Fibroblast of lung (primary cell): ENCODE measurements around the gene SRGAP1. TPM values are rescaled to one million over a fixed set of nuclear protein-coding genes. Genes with fewer than 3 reads are reported as not detected.
A peak's percentile ranks its signal among the peaks of the same experiment; 100 is the strongest.

Experiments
- DNase-seq, 2 donors: peaks; one replicate each; pipeline versions ENCODE4 v3.0.0 to v3.0.0-alpha.2; 2010; ENCODE audit warnings: low read depth in 2 of 2
- H2AFZ ChIP-seq: 2 replicates; pipeline ENCODE4 v1.5.1; 2012; ENCODE audit warnings: low read length, control low read depth, inconsistent platforms
- H3K27ac ChIP-seq: 2 replicates; pipeline ENCODE4 v1.5.1; 2011; ENCODE audit warnings: low read length, control low read depth; ENCODE audit not compliant: insufficient read depth
- H3K27me3 ChIP-seq: 2 replicates; pipeline ENCODE4 v1.5.1; 2011; ENCODE audit warnings: mild to moderate bottlenecking, low read length; ENCODE audit not compliant: control insufficient read depth, insufficient read depth
- H3K36me3 ChIP-seq: 2 replicates; pipeline ENCODE4 v1.5.1; 2011; ENCODE audit warnings: low read length; ENCODE audit not compliant: control insufficient read depth, insufficient read depth
- H3K4me1 ChIP-seq: 2 replicates; pipeline ENCODE4 v1.5.1; 2011; ENCODE audit warnings: low read length; ENCODE audit not compliant: control insufficient read depth, insufficient read depth; ENCODE audit errors: extremely low read depth
- H3K4me2 ChIP-seq: 2 replicates; pipeline ENCODE4 v1.5.1; 2011; ENCODE audit warnings: low read length, control low read depth; ENCODE audit not compliant: insufficient read depth; ENCODE audit errors: extremely low read depth
- H3K4me3 ChIP-seq, 4 experiments: fragments of 200-600 bp in 1 of 4; sonication (generic) in 1 of 4; replicated peaks in 1 of 4; 2 replicates each; pipeline ENCODE4 v1.5.1; 2011 to 2016; ENCODE audit warnings: low read length in 4 of 4, low read depth in 3 of 4, mild to moderate bottlenecking in 3 of 4, control low read depth in 2 of 4, inconsistent platforms in 1 of 4, mixed read lengths in 1 of 4; ENCODE audit not compliant: insufficient read depth in 1 of 4; ENCODE audit errors: control extremely low read depth in 1 of 4
- H3K79me2 ChIP-seq: 2 replicates; pipeline ENCODE4 v1.5.1; 2012; ENCODE audit warnings: mild to moderate bottlenecking, low read length, inconsistent platforms; ENCODE audit not compliant: control insufficient read depth, insufficient read depth
- H3K9ac ChIP-seq: 2 replicates; pipeline ENCODE4 v1.5.1; 2011; ENCODE audit warnings: mild to moderate bottlenecking, low read length, control low read depth; ENCODE audit not compliant: insufficient read depth
- H3K9me3 ChIP-seq: 2 replicates; pipeline ENCODE4 v1.5.1; 2012; ENCODE audit warnings: low read depth, low read length; ENCODE audit not compliant: control insufficient read depth, insufficient read depth
- H4K20me1 ChIP-seq: 2 replicates; pipeline ENCODE4 v1.5.1; 2011; ENCODE audit warnings: low read length; ENCODE audit not compliant: control insufficient read depth, insufficient read depth; ENCODE audit errors: extremely low read depth
- EZH2 ChIP-seq: IDR thresholded peaks from 2 replicates; pipeline ENCODE4 v1.5.1; 2012; ENCODE audit warnings: low read length, control low read depth, mild to moderate bottlenecking; ENCODE audit errors: missing control alignments
- polyA plus RNA-seq, 2 donors: library from polyadenylated mRNA; depleted of rRNA in 1 of 2; stranded (reverse) in 1 of 2; unstranded in 1 of 2; fragments of >200 nt; gene quantifications; 2 replicates each; pipeline ENCODE4 v1.2.1, GENCODE V29; 2011 to 2012; ENCODE audit warnings: missing spikeins in 1 of 2
- total RNA-seq: library from RNA; depleted of rRNA; stranded (reverse); fragments of >200 nt; gene quantifications from 2 replicates; pipeline ENCODE4 v1.2.1, GENCODE V29; 2014
- TF ChIP-seq, protein P1 (sequence below), 2 donors: IDR thresholded peaks in 1 of 2; conservative IDR thresholded peaks in 1 of 2; 1 replicate in 1 of 2; 2 replicates in 1 of 2; pipeline ENCODE4 v1.5.1; 2011 to 2012; ENCODE audit warnings: low read length in 2 of 2, control low read depth in 1 of 2, inconsistent platforms in 1 of 2, low read depth in 1 of 2, mild to moderate bottlenecking in 1 of 2

SRGAP1 gene
- total and polyA plus RNA-seq, 2 donors (not counting 1 experiment from before 2014, with no cell fraction given) = 18.9 to 30.2 TPM

DNA sequence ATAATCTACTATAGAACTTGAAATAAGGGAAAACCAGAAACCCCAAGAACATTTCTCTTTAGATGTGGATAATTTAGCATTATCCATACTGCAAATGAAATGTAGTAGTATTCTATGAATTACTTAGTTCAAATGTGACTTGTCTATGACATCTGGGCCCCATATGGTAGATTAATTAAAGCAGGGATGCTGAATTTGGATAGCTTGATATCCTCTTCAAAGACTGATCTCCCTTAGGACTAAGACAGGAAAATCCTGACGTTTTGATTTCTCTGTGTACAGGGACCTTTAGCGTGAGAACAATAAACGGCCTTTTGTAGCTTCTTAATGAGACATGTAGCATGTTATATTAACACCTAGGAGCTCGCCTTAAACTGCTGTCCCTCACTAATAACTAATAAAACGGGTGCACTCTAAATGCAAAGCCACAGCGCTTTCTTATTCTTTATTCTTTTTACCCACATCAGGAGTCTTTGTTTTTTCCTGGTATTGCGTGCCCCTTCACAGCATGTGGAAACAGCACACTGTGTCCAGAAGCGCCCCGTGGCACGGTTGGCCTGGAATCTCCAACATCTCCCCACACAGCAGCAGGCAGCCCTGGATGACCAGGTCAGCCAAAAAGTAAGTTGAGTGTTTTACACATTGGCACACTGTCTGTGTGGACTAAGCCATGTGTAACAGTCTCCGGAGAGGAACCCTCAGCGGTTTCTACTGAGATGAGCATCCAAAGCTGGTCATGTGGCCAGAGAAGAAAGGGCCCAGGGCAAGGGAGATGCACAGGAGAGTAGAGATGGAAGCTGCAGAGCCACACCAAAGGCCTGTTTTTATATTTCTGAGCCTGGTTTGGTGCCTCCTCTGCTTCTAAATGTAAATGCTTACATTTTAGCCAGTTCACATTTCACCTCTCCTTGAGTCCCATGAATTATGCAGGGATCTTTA is 93.1 kb downstream of the SRGAP1 start:
- Histone ChIP-seq H3K27me3 (no peaks in the 10 kb centered on the region), H2AFZ (no peak overlapping the region), H3K36me3 (no peaks in the 10 kb centered on the region), H3K9ac (no peak overlapping the region), H3K79me2 (peaks cover 71% of the 10 kb centered on the region), H3K4me1 (no peaks in the 10 kb centered on the region), H3K9me3 (no peaks in the 10 kb centered on the region), H3K4me2 (no peak overlapping the region), H3K27ac (no peak overlapping the region), H4K20me1 (no peaks in the 10 kb centered on the region), H3K4me3 (no peak overlapping the region)
- no peak for TF ChIP-seq EZH2
- TF ChIP-seq, protein P1, sequence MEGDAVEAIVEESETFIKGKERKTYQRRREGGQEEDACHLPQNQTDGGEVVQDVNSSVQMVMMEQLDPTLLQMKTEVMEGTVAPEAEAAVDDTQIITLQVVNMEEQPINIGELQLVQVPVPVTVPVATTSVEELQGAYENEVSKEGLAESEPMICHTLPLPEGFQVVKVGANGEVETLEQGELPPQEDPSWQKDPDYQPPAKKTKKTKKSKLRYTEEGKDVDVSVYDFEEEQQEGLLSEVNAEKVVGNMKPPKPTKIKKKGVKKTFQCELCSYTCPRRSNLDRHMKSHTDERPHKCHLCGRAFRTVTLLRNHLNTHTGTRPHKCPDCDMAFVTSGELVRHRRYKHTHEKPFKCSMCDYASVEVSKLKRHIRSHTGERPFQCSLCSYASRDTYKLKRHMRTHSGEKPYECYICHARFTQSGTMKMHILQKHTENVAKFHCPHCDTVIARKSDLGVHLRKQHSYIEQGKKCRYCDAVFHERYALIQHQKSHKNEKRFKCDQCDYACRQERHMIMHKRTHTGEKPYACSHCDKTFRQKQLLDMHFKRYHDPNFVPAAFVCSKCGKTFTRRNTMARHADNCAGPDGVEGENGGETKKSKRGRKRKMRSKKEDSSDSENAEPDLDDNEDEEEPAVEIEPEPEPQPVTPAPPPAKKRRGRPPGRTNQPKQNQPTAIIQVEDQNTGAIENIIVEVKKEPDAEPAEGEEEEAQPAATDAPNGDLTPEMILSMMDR (conservative IDR thresholded peaks at IDR 0.05 in 1 of 2, IDR thresholded peaks at IDR 0.05 in 1 of 2; ENCODE audit: low read depth in 1 of 2, low read length in 2 of 2) = no peak
- DNase-seq = no peak

DNA sequence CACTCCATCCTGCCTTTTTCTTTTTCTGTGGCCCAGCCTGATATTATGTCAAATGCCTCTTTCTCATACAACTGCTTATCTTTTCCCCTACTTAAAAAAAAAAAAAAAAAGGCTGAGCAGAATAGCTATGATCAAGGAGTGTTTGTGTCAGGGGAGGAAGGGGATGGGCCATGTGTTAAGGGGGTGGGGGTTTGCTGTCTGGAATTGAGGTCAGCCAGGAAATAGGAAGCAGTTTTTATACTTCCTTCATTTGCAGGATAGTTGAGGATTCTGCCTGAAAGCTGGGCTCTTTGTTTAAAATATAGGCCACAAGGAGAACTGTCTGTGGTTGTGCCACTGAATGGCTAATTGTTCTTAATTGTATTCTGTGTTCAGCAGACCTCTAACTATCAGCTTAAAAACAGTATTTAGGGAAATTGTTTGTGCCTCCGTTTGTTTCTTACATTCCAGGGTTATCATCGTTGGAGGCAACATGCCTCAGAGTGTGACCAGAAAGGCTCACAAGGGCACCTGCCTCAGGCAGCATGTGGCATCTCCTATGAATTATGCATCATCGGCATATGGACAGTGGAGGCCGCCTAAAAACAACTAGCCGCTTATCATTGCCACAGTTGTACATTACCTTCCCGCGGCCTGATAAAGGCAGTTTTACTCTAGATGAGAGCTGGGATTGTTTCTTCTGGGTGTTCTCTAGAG is 96.0 kb downstream of the SRGAP1 start:
- Histone ChIP-seq H3K9ac (no peak overlapping the region), H3K27ac (no peak overlapping the region), H3K4me2 (no peak overlapping the region), H3K36me3 (no peaks in the 10 kb centered on the region), H3K9me3 (no peaks in the 10 kb centered on the region), H2AFZ (no peak overlapping the region), H3K4me3 (no peak overlapping the region), H3K4me1 (no peaks in the 10 kb centered on the region), H3K79me2 (peaks cover 80% of the 10 kb centered on the region), H4K20me1 (no peaks in the 10 kb centered on the region), H3K27me3 (no peaks in the 10 kb centered on the region)
- DNase-seq = peak in 1 of 2 donors; percentile 25
- TF ChIP-seq, protein P1 (conservative IDR thresholded peaks at IDR 0.05 in 1 of 2, IDR thresholded peaks at IDR 0.05 in 1 of 2; ENCODE audit: low read depth in 1 of 2, low read length in 2 of 2) = no peak
- TF ChIP-seq EZH2 = no peak

DNA sequence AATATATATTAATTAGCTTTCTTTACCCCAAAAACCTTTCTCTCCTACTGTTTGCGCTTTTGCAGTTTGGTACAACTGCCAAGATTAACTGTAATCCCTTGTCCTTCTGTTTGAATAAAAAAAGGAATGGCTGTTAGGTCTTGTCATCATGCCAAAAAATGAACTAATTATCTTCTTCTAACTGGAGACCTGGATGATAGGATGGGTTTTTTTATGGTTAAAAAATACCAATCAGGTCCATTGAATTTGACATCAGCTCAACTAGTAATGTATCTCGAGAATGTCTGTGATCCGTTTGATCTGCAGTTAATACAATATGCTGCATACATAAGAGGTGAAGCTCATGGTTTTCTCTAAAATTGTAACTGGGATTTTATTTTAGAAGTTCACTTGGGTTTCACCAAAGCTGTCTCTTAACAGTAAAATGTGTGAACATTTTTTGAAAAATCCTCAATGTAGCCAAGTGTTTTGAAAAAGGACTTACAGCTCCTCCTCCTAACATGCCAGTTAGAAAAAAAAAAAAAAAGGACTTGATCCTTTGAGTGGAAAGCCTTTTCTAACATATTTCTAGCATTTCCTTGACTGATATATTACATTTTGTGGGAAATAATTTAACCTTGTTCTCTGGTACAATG is 96.8 kb downstream of the SRGAP1 start:
- H3K4me2 ChIP-seq = no peak overlapping the region
- no peaks in the 10 kb centered on the region for H3K27me3 ChIP-seq
- H3K36me3 ChIP-seq = no peaks in the 10 kb centered on the region
- no peak overlapping the region for H3K27ac ChIP-seq
- no peak overlapping the region for H3K9ac ChIP-seq
- no peaks in the 10 kb centered on the region for H3K4me1 ChIP-seq
- no peaks in the 10 kb centered on the region for H3K9me3 ChIP-seq
- H2AFZ ChIP-seq = no peak overlapping the region
- TF ChIP-seq, protein P1 (conservative IDR thresholded peaks at IDR 0.05 in 1 of 2, IDR thresholded peaks at IDR 0.05 in 1 of 2; ENCODE audit: low read depth in 1 of 2, low read length in 2 of 2) = no peak
- no peak for TF ChIP-seq EZH2
- no peak for DNase-seq
- H3K4me3 ChIP-seq = no peak overlapping the region
- peaks cover 81% of the 10 kb centered on the region for H3K79me2 ChIP-seq
- no peaks in the 10 kb centered on the region for H4K20me1 ChIP-seq
